KG1 (cell line): Measurements from ENCODE around the gene RPS2.

ENCODE experiments used
- DNase-seq: peaks from one replicate; lab custom pipeline; 2025; lab: John Stamatoyannopoulos, UW

RPS2 gene

GRCh38 chr16:1981398-1981836, 16.8 kb upstream of the RPS2 start, which contains the start of gene NOXO1:
TSS of gene NOXO1 (minus strand) at chr16:1981469. CDS start at chr16:1981179, 290 bp downstream.
- no peak for DNase-seq

- no peak for DNase-seq
These were observed 16.1 kb upstream of the RPS2 start for GRCh38 chr16:1980770-1981087.

- DNase-seq, result no peak
These were observed 15.6 kb upstream of the RPS2 start for GRCh38 chr16:1980030-1980769.

GRCh38 chr16:1979271-1980029, 14.8 kb upstream of the RPS2 start:
- no peak for DNase-seq

- DNase-seq, result no peak
These were observed 14.0 kb upstream of the RPS2 start for GRCh38 chr16:1978476-1979120.

GRCh38 chr16:1977875-1978268, 13.2 kb upstream of the RPS2 start:
- DNase-seq, result no peak

- DNase-seq, result no peak
These were observed 12.6 kb upstream of the RPS2 start for GRCh38 chr16:1976951-1977874.

- DNase-seq, result no peak
These were observed 11.5 kb upstream of the RPS2 start for GRCh38 chr16:1976216-1976520.

- DNase-seq, result no peak
These were observed 11.0 kb upstream of the RPS2 start for GRCh38 chr16:1975432-1976215.

GRCh38 chr16:1974157-1975070, 9.8 kb upstream of the RPS2 start:
- no peak for DNase-seq

- no peak for DNase-seq
These were observed 9.0 kb upstream of the RPS2 start for GRCh38 chr16:1973461-1974156.

GRCh38 chr16:1972490-1972877, 7.9 kb upstream of the RPS2 start:
- no peak for DNase-seq

GRCh38 chr16:1971796-1972489, 7.3 kb upstream of the RPS2 start, which contains the start of gene TBL3:
TSS of gene TBL3 (plus strand) at chr16:1972053. CDS start at chr16:1972165, 112 bp downstream.
- DNase-seq, result peak; percentile 86

- no peak for DNase-seq
These were observed 3.7 kb upstream of the RPS2 start for GRCh38 chr16:1968146-1968953.

- DNase-seq, result no peak
These were observed 1.8 kb upstream of the RPS2 start, which contains the start of gene RNF151 for GRCh38 chr16:1966460-1966859. TSS of gene RNF151 (plus strand) at chr16:1966856. CDS start at chr16:1966882, 26 bp downstream.

GRCh38 chr16:1965396-1966001, 873 bp upstream of the RPS2 start:
- DNase-seq, result no peak

GRCh38 chr16:1963806-1964505, 670 bp downstream of the RPS2 start:
- no peak for DNase-seq
